GM12878 (cell line): ENCODE data around the gene C9orf50.

Experiments used
- E2F4 ChIP-seq: IDR thresholded peaks from 2 replicates; pipeline ENCODE4 v1.6.1; 2012; ENCODE audit warnings: low read depth, low read length, improper control_type of control experiment
- RB1 ChIP-seq: fragments of 450-650 bp; formaldehyde crosslinking; IDR thresholded peaks from 2 replicates; pipeline ENCODE4 v1.6.1; 2017; ENCODE audit warnings: mild to moderate bottlenecking, borderline replicate concordance
- RFX5 ChIP-seq: IDR thresholded peaks from 2 replicates; pipeline ENCODE4 v1.6.1; 2011; ENCODE audit warnings: low read depth, low read length, improper control_type of control experiment

- no peak for TF ChIP-seq RFX5
- TF ChIP-seq RB1, result peak; percentile 92
- TF ChIP-seq E2F4, result no peak
Observed at GRCh38 chr9:129626079-129626624, 5.3 kb upstream of the C9orf50 start, which contains the start of gene NTMT1.
